PC-3 (cell line): Measurements from ENCODE around the gene HSPA12B. TPM values are rescaled to one million over a fixed set of nuclear protein-coding genes. Genes with fewer than 3 reads are reported as not detected.

Source experiments
- ATAC-seq: fragments of 200-7000 bp; cut with Tn5 transposase; 2 replicates; pipeline ENCODE4 v1.9.1; 2020; ENCODE audit warnings: mild to moderate bottlenecking, moderate library complexity
- BruUV-seq: library from RNA; stranded (reverse); fragments of 400-500 nt; replicated peaks from 2 replicates; lab custom pipeline; 2021; lab: Mats Ljungman, UMichigan
- CTCF ChIA-PET: fragments of 300-600 bp; sonication (Branson Sonifier 250); formaldehyde crosslinking; loops from one replicate; lab custom pipeline; 2022; ENCODE audit warnings: antibody characterized with exemption; lab: Charles Lee
- POLR2A ChIA-PET: fragments of 300-600 bp; sonication (Branson Sonifier 250); formaldehyde crosslinking; loops from one replicate; lab custom pipeline; 2022; ENCODE audit warnings: antibody characterized with exemption; ENCODE audit not compliant: unreplicated experiment; lab: Charles Lee
- DNase-seq: peaks from one replicate; pipeline ENCODE4 v3.0.0-alpha.2; 2015
- H2AFZ ChIP-seq: fragments of 300-600 bp; sonication (generic); 2 replicates; pipeline ENCODE4 v1.6.0; 2016; ENCODE audit warnings: antibody characterized with exemption, low read length
- H3F3A ChIP-seq: fragments of 300-600 bp; sonication (generic); one replicate; pipeline ENCODE4 v1.6.0; 2017; ENCODE audit warnings: antibody characterized with exemption, low read length, control low read depth, mild to moderate bottlenecking; ENCODE audit not compliant: unreplicated experiment
- H3K27ac ChIP-seq: fragments of 300-600 bp; sonication (generic); 2 replicates; pipeline ENCODE4 v1.5.1; 2016; ENCODE audit warnings: mild to moderate bottlenecking, low read length
- H3K27me3 ChIP-seq: fragments of 300-600 bp; sonication (generic); 2 replicates; pipeline ENCODE4 v1.6.1; 2016; ENCODE audit warnings: low read length, mixed read lengths
- H3K36me3 ChIP-seq: fragments of 300-600 bp; sonication (generic); 2 replicates; pipeline ENCODE4 v1.6.1; 2016; ENCODE audit warnings: low read depth, mixed run types, low read length, mixed read lengths
- H3K4me1 ChIP-seq: fragments of 300-600 bp; sonication (generic); 2 replicates; pipeline ENCODE4 v1.5.1; 2016; ENCODE audit warnings: low read length; ENCODE audit not compliant: insufficient read depth
- H3K4me2 ChIP-seq: fragments of 300-600 bp; sonication (generic); 2 replicates; pipeline ENCODE4 v1.6.0; 2016; ENCODE audit warnings: low read length
- H3K4me3 ChIP-seq: fragments of 300-600 bp; sonication (generic); 2 replicates; pipeline ENCODE4 v1.5.1; 2016; ENCODE audit warnings: mild to moderate bottlenecking, low read length, mixed read lengths
- H3K79me2 ChIP-seq: fragments of 300-600 bp; sonication (generic); 2 replicates; pipeline ENCODE4 v1.6.1; 2017; ENCODE audit warnings: low read length, mixed read lengths
- H3K9ac ChIP-seq: fragments of 300-600 bp; sonication (generic); 2 replicates; pipeline ENCODE4 v1.6.0; 2016; ENCODE audit warnings: mild to moderate bottlenecking, low read length
- H3K9me2 ChIP-seq: fragments of 300-600 bp; sonication (generic); replicated peaks from 2 replicates; pipeline ENCODE4 v1.6.1; 2016; ENCODE audit warnings: mixed run types, low read length, mixed read lengths
- H3K9me3 ChIP-seq: fragments of 300-600 bp; sonication (generic); 2 replicates; pipeline ENCODE4 v1.6.1; 2016; ENCODE audit warnings: low read length, mixed read lengths
- H4K20me1 ChIP-seq: fragments of 300-600 bp; sonication (generic); 2 replicates; pipeline ENCODE4 v1.6.1; 2016; ENCODE audit warnings: low read length, mixed read lengths
- EZH2 ChIP-seq: fragments of 300-600 bp; sonication (generic); IDR thresholded peaks from one replicate; pipeline ENCODE4 v1.6.1; 2017; ENCODE audit warnings: antibody characterized with exemption, mild to moderate bottlenecking, low read length; ENCODE audit not compliant: unreplicated experiment
- EZH2phosphoT487 ChIP-seq: fragments of 300-600 bp; sonication (generic); IDR thresholded peaks from 2 replicates; pipeline ENCODE4 v1.6.1; 2018; ENCODE audit warnings: mild to moderate bottlenecking, antibody characterized with exemption, low read length, borderline replicate concordance
- intact Hi-C: fragments of 100-400 bp; cut with micrococcal nuclease; formaldehyde crosslinking; loops from 2 replicates; pipeline ENCODE4 v1.9.0; 2023
- total RNA-seq: library from RNA; depleted of rRNA; stranded (reverse); fragments of >200 nt; gene quantifications from 2 replicates; pipeline ENCODE4 v1.2.3, GENCODE V29; 2014
- TF ChIP-seq, protein P1 (sequence below): fragments of 300-600 bp; sonication (generic); conservative IDR thresholded peaks from 2 replicates; pipeline ENCODE4 v1.5.1; 2017; ENCODE audit warnings: antibody characterized with exemption, low read depth, mild to moderate bottlenecking, low read length

Gene HSPA12B
- total RNA-seq, 1 experiment from 2014 or later, result not detected

DNA sequence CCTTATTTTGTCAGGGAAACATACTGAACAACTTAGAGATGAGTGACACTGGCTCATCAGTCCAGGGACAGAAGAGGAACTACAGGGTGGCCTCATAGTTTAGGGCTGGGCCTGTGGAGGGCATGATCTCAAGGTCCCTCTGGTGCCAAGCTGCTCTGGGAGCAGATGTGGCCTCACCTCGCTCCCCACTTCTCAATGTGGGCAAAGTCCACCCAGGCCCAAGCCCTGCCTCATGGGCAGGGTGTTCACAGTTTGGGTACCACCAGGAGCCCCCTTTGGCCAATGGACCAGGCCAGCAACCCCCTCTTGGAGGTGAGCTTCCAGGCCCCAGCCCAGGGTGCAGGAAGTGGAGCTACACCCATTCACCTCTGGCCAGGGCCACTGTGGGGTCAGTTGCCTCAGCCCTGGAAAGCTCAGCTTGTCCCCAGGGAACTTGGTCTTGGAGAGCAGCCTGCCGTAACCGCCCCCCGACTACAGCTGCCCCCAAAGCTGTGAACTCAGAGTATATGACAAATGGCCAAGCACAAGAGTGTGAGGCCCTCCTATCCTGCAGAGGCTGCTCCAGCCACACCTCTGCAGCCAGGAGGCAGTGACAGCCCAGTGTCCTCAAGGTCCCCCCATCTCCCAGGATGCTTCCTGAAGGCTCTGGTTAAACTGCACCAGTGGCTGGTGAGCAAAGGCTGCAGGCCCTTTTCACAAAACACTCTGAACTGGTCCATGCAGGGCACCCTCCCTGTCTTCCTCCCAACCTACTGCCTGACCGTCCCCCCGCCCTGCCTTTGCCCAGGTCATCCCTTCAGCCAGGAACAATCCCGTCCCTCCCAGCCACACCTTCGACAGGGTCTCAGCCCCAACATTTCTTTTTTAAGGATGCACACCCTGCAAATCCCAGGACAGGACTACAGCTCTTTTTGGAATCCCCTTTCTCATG is 31.5 kb downstream of the HSPA12B start:
- DNase-seq (no peak), ATAC-seq (no peak)
- ChIA-PET CTCF (no interaction called here), POLR2A (no interaction called here)
- intact Hi-C loops, result no loop called here
- TF ChIP-seq EZH2, result no peak
- TF ChIP-seq, protein P1, sequence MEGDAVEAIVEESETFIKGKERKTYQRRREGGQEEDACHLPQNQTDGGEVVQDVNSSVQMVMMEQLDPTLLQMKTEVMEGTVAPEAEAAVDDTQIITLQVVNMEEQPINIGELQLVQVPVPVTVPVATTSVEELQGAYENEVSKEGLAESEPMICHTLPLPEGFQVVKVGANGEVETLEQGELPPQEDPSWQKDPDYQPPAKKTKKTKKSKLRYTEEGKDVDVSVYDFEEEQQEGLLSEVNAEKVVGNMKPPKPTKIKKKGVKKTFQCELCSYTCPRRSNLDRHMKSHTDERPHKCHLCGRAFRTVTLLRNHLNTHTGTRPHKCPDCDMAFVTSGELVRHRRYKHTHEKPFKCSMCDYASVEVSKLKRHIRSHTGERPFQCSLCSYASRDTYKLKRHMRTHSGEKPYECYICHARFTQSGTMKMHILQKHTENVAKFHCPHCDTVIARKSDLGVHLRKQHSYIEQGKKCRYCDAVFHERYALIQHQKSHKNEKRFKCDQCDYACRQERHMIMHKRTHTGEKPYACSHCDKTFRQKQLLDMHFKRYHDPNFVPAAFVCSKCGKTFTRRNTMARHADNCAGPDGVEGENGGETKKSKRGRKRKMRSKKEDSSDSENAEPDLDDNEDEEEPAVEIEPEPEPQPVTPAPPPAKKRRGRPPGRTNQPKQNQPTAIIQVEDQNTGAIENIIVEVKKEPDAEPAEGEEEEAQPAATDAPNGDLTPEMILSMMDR, result no peak
- TF ChIP-seq EZH2phosphoT487, result no peak
- no peaks in the 10 kb centered on the region for H3K27me3 ChIP-seq
- no peak overlapping the region for H3K4me2 ChIP-seq
- H3K36me3 ChIP-seq, result peaks cover 9% of the 10 kb centered on the region; the same call in 1 of the 2 replicates
- no peak overlapping the region for H3K27ac ChIP-seq
- no peaks in the 10 kb centered on the region for H3F3A ChIP-seq
- no peak overlapping the region for H3K9ac ChIP-seq
- peaks cover 26% of the 10 kb centered on the region for H3K4me1 ChIP-seq
- no peaks in the 10 kb centered on the region for H3K9me2 ChIP-seq
- H4K20me1 ChIP-seq, result peaks cover 15% of the 10 kb centered on the region
- H3K9me3 ChIP-seq, result no peaks in the 10 kb centered on the region
- H2AFZ ChIP-seq, result no peak overlapping the region
- no TSS peak for BruUV-seq
- no peak overlapping the region for H3K4me3 ChIP-seq
- peaks cover 59% of the 10 kb centered on the region for H3K79me2 ChIP-seq

DNA sequence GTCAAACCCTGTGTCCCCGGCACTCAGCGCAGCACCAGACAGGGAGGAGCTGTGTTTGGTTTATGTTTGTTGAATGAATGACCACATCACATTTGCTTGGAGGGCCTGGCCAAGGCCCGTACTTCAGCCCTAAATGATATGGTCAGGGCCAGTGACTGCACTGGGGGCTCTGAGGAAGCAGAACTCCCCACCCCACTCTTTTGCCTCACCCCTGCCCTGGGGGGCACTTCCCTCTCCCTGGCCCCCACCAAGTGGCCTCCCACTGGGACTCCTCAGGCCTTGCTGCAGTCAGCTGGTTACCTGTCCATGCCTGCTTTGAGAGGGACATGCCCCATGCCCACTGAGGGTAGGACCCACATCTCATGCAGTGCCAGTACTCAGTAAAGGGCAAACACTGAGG is 32.2 kb downstream of the HSPA12B start:
- Histone ChIP-seq H3K9me3 (no peaks in the 10 kb centered on the region), H3K4me2 (0 out of 2 replicates have a peak overlapping the region, but pooled peaks have one; percentile 100), H3K4me1 (peaks cover 33% of the 10 kb centered on the region), H3F3A (no peaks in the 10 kb centered on the region), H2AFZ (no peak overlapping the region), H3K27me3 (no peaks in the 10 kb centered on the region), H3K36me3 (peaks cover 9% of the 10 kb centered on the region; the same call in 1 of the 2 replicates), H3K79me2 (peaks cover 53% of the 10 kb centered on the region), H3K9ac (no peak overlapping the region), H3K27ac (no peak overlapping the region), H4K20me1 (peaks cover 15% of the 10 kb centered on the region), H3K4me3 (no peak overlapping the region), H3K9me2 (no peaks in the 10 kb centered on the region)
- CTCF ChIA-PET, result no interaction called here
- TF ChIP-seq, protein P1, result no peak
- TF ChIP-seq EZH2phosphoT487, result no peak
- TF ChIP-seq EZH2, result no peak
- POLR2A ChIA-PET, result interaction anchor here (0.6 kb wide), 1 partner anchor 22 kb away, joined by 3 read pairs; the partner anchor contains the start of gene CENPB
- ATAC-seq (no peak), DNase-seq (no peak)
- intact Hi-C loops, result loop anchor here (5.0 kb wide), 2 partner anchors 42 to 87 kb away; no protein-coding TSS in a partner anchor
- no TSS peak for BruUV-seq
